ENCODE data around the gene TAF11L14.
"Not testable (repeated sequence)": the region's sequence is repeated elsewhere in the genome, so short reads cannot be mapped to it uniquely, and the experiment has no call there.

TAF11L14 gene

GRCh38 chr5:17634160-17634559 lies at the start of gene TAF11L14:
Gene TAF11L14 (plus strand): TSS chr5:17634460.
- no peak for DNase-seq (ENCODE audit: low read depth in 2 of 2)

GRCh38 chr5:17585658-17586057 lies 48.6 kb upstream of the TAF11L14 start, which contains the start of gene TAF11L7:
Gene TAF11L7 (minus strand): TSS chr5:17585758.
- DNase-seq (ENCODE audit: low read depth in 2 of 2), result not testable (repeated sequence)

DNA sequence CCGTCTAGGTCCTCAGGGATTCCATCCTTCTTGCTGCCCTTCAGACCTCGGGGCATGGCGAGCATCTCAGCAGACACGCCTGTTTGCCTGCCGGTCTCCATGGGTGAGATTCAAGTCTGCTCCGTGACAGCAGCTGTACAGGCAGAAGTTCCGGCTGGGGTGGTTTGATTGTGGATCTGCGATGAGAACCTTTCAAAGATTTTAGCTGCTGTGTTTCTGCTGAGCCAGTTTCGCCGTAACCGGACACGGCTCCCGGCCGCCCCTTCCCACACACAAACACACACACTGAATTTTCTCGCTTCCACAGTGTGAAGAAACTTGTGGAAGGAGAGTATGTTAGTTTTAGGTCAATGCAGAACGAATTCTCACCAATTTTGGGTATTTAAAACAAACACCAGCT lies 43.4 kb upstream of the TAF11L14 start, which contains the start of gene TAF11L8:
Gene TAF11L8, minus strand, starts transcription at position 101 of the 400 bp plus-strand sequence.
- DNase-seq (ENCODE audit: low read depth in 2 of 2), result not testable (repeated sequence)

GRCh38 chr5:17594255-17594654 lies 40.0 kb upstream of the TAF11L14 start, which contains the start of gene TAF11L9:
Gene TAF11L9 (minus strand): TSS chr5:17594394.
- DNase-seq (ENCODE audit: low read depth in 2 of 2), result not testable (repeated sequence)

DNA sequence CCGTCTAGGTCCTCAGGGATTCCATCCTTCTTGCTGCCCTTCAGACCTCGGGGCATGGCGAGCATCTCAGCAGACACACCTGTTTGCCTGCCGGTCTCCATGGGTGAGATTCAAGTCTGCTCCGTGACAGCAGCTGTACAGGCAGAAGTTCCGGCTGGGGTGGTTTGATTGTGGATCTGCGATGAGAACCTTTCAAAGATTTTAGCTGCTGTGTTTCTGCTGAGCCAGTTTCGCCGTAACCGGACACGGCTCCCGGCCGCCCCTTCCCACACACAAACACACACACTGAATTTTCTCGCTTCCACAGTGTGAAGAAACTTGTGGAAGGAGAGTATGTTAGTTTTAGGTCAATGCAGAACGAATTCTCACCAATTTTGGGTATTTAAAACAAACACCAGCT lies 36.5 kb upstream of the TAF11L14 start, which contains the start of gene TAF11L10:
Gene TAF11L10, minus strand, starts transcription at position 101 of the 400 bp plus-strand sequence.
- DNase-seq (ENCODE audit: low read depth in 2 of 2), result not testable (repeated sequence)

GRCh38 chr5:17603880-17604279 lies 30.4 kb upstream of the TAF11L14 start, which contains the start of gene TAF11L11:
Gene TAF11L11 (plus strand): TSS chr5:17604183.
- DNase-seq (ENCODE audit: low read depth in 2 of 2), result not testable (repeated sequence)

GRCh38 chr5:17604951-17605350 lies 29.3 kb upstream of the TAF11L14 start:
- no peak for DNase-seq (ENCODE audit: low read depth in 2 of 2)

GRCh38 chr5:17607461-17607860 lies 26.8 kb upstream of the TAF11L14 start:
- not testable (repeated sequence) for DNase-seq (ENCODE audit: low read depth in 2 of 2)

DNA sequence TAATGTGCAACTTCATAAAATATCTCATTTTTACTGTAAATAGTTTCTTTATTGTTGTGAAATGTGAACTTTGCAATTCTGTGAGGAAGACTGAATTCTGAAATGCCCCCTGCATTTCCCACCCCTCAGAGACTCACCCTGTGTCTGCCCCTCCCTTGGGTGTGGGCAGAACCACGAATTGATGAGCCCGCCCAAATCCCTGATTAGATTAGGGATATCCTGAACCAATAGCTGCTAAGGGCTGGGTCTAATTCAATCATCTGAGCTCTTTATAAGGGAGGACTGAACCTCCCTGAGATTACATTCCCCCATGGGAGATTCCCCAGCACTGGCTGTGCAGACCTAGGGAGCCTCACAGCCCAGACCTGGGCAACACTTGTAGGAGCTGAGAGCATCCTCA lies 24.2 kb upstream of the TAF11L14 start, which contains the start of gene TAF11L12:
Gene TAF11L12, plus strand, starts transcription at position 301 of the 400 bp plus-strand sequence.
- not testable (repeated sequence) for DNase-seq (ENCODE audit: low read depth in 2 of 2)

DNA sequence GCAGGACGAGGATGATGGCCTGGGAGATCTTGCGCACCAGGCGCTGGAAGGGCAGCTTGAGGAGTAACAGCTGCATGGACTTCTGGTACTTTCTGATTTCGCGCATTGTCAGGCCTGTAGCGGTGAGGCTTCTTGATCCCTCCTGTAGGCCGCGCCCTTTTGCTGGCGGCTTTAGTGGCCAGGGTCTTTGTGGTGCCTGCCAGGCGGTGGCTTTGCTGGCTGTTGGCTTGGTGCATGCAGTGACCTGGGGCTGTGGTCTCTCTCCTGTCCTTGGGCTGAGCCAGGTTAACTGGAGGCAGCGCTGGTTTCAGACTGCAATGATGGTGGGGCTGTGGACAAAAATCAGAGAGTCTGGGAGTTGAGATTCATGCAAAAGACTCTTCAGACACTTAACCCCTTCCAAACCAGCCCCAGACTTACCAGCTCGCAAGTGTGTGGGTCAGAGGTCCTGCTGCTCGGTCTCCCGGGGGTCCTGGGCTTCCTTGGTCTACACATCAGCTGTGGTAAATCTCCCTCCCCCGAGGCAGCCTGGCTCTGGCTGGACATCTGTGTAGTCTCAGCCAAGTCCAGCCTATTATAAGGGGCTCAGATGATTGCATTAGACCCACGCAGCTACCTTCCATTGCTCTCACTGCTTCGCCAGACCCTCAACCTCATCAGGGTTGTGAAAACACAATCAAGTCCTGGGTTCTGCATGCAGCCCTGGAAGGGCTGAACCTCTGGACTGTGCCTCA lies 19.2 kb upstream of the TAF11L14 start:
- DNase-seq (ENCODE audit: low read depth in 2 of 2), result no peak

GRCh38 chr5:17619354-17619753 lies 14.9 kb upstream of the TAF11L14 start:
- no peak for DNase-seq (ENCODE audit: low read depth in 2 of 2)

GRCh38 chr5:17620627-17621026 lies 13.6 kb upstream of the TAF11L14 start:
- no peak for DNase-seq (ENCODE audit: low read depth in 2 of 2)

- no peak for DNase-seq (ENCODE audit: low read depth in 2 of 2)
Observed at GRCh38 chr5:17625686-17626085, 8.6 kb upstream of the TAF11L14 start.

GRCh38 chr5:17631788-17632187 lies 2.5 kb upstream of the TAF11L14 start, which contains the start of gene TAF11L13:
Gene TAF11L13 (plus strand): TSS chr5:17632088.
- not testable (repeated sequence) for DNase-seq (ENCODE audit: low read depth in 2 of 2)

DNA sequence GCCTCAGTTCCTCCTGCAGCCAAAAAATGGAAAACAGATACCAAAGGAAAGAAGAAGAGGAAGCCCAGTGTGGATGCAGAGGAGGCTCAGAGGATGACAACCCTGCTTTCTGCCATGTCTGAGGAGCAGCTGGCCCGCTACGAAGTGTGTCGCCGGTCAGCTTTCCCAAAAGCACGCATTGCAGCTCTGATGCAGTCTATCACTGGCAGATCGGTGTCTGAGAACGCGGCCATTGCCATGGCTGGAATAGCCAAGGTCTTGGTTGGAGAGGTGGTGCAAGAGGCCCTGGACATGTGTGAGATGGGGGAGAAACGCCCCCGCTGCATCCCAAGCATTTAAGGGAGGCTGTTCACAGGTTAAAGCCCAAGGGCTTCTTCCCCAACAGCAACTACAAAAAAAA lies 15.0 kb downstream of the TAF11L14 start:
- not testable (repeated sequence) for DNase-seq (ENCODE audit: low read depth in 2 of 2)

- DNase-seq (ENCODE audit: low read depth in 2 of 2), result not testable (repeated sequence)
Observed at GRCh38 chr5:17655201-17655759, 21.0 kb downstream of the TAF11L14 start.

DNA sequence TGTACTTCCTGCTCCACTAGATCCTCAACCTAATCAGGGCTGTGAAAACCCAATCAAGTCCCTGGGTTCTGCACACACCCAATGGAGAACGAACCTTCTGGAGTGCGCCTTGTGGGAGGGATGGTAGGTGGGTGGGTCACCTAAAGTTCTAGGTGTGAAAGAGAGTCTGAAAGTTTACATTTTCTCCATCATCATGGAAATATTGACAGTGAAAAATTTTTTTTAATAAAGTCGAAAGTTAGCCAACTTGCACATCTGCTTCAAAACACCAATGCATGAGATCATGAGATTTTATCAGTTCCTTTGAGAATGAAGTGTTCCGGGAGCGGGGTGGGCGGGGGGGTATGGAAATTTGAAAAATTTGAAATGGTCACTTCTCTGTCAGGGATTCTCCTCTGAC lies 21.7 kb downstream of the TAF11L14 start:
- no peak for DNase-seq (ENCODE audit: low read depth in 2 of 2)

- DNase-seq (ENCODE audit: low read depth in 2 of 2), result no peak
Observed at GRCh38 chr5:17663182-17663581, 28.9 kb downstream of the TAF11L14 start.

GRCh38 chr5:17665836-17666235 lies 31.6 kb downstream of the TAF11L14 start:
- no peak for DNase-seq (ENCODE audit: low read depth in 2 of 2)

- no peak for DNase-seq (ENCODE audit: low read depth in 2 of 2)
Observed at GRCh38 chr5:17666726-17667235, 32.5 kb downstream of the TAF11L14 start.

DNA sequence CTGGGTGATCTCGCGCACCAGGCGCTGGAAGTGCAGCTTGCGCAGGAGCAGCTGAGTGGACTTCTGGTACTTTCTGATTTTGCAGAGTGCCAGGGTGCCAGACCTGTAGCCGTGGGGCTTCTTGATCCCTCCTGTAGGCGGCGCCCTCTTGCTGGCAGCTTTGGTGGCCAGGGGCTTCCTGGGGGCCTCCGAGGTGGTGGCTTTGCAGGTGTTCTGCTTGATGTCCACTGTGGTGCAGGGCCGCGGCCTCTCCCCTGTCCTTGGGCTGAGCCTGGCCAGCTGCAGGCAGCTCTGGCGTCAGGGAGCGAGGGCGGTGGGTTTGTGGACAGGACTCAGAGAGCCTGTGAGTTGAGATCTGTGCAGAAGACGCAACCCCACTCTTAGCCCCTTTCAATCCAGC lies 36.1 kb downstream of the TAF11L14 start:
- no peak for DNase-seq (ENCODE audit: low read depth in 2 of 2)

DNA sequence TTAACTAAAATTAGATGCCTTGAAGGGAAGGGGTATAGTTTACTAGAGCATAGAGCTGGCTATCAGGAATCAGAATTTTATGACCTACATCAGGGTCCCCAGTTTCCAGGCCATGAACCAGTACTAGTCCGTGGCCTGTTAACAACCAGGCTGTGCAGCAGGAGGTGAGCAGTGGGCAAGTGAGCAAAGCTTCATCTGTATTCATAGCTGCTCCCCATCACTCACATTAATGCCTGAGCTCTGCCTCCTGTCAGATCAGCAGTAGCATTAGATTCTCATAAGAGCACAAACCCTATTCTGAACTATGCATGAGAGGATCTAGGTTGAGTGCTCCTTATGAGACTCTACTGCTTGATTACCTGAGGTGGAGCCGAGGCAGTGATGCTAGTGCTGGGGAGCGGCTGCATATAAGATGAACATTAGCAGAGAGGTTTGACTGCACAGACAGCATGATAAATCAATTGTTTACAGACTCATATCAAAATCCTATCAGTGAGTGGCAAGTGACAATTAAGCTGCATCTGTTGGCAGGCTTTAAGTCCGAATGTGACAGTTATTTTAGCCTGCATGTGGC lies 44.6 kb downstream of the TAF11L14 start:
- no peak for DNase-seq (ENCODE audit: low read depth in 2 of 2)
